Mesenchymal stem cell (in vitro differentiated cells and primary cell): ENCODE results near the gene BRSK1.
A peak's percentile ranks its signal among the peaks of the same experiment; 100 is the strongest.
"Not testable (repeated sequence)": the region's sequence is repeated elsewhere in the genome, so short reads cannot be mapped to it uniquely, and the experiment has no call there.

ENCODE experiments used
- DNase-seq: peaks from one replicate; pipeline ENCODE4 v3.0.0-alpha.2; 2013
- H2AFZ ChIP-seq: one replicate; pipeline ENCODE4 v1.6.1; 2013; ENCODE audit warnings: low read depth, mild to moderate bottlenecking, control low read depth, inconsistent platforms, low read length, moderate library complexity
- H2AK5ac ChIP-seq: 2 replicates; pipeline ENCODE4 v1.6.1; 2013; ENCODE audit warnings: low read length, moderate library complexity, mild to moderate bottlenecking, inconsistent platforms; ENCODE audit not compliant: severe bottlenecking
- H2BK120ac ChIP-seq: one replicate; pipeline ENCODE4 v1.6.1; 2013; ENCODE audit warnings: low read depth, mild to moderate bottlenecking, inconsistent platforms, low read length, moderate library complexity
- H2BK12ac ChIP-seq, 2 experiments: one replicate each; pipeline ENCODE4 v1.6.1; 2013; ENCODE audit warnings: inconsistent platforms in 2 of 2, low read length in 2 of 2, mild to moderate bottlenecking in 2 of 2, moderate library complexity in 2 of 2, control low read depth in 1 of 2
- H2BK15ac ChIP-seq: one replicate; pipeline ENCODE4 v1.6.1; 2013; ENCODE audit warnings: mild to moderate bottlenecking, low read depth, inconsistent platforms; ENCODE audit not compliant: poor library complexity, severe bottlenecking
- H2BK5ac ChIP-seq: 2 replicates; pipeline ENCODE4 v1.6.1; 2013; ENCODE audit warnings: low read depth, mild to moderate bottlenecking, low read length, control low read depth, inconsistent platforms; ENCODE audit not compliant: poor library complexity, severe bottlenecking
- H3K14ac ChIP-seq, 2 experiments: one replicate each; pipeline ENCODE4 v1.6.1; 2013; ENCODE audit warnings: inconsistent platforms in 2 of 2, low read length in 2 of 2, control low read depth in 1 of 2, mild to moderate bottlenecking in 1 of 2, moderate library complexity in 1 of 2
- H3K18ac ChIP-seq, 2 experiments: one replicate each; pipeline ENCODE4 v1.6.1; 2013; ENCODE audit warnings: inconsistent platforms in 2 of 2, low read length in 2 of 2, control low read depth in 1 of 2, low read depth in 1 of 2, mild to moderate bottlenecking in 1 of 2
- H3K23ac ChIP-seq, 2 experiments: one replicate each; pipeline ENCODE4 v1.6.1; 2013; ENCODE audit warnings: inconsistent platforms in 2 of 2, low read length in 2 of 2, mild to moderate bottlenecking in 2 of 2, moderate library complexity in 2 of 2, control low read depth in 1 of 2
- H3K27ac ChIP-seq: 2 replicates; pipeline ENCODE4 v1.5.1; 2013; ENCODE audit warnings: mild to moderate bottlenecking, moderate library complexity, low read length, control low read depth, inconsistent platforms; ENCODE audit not compliant: poor library complexity, severe bottlenecking
- H3K27me3 ChIP-seq, 2 experiments: 2 replicates each; pipeline versions ENCODE4 v1.6.1 to v1.7.0; 2013; ENCODE audit warnings: low read length in 2 of 2, mild to moderate bottlenecking in 2 of 2, moderate library complexity in 2 of 2, control low read depth in 1 of 2, inconsistent platforms in 1 of 2; ENCODE audit not compliant: control insufficient read depth in 1 of 2, insufficient read depth in 1 of 2
- H3K36me3 ChIP-seq, 2 experiments: 2 replicates each; pipeline versions ENCODE4 v1.6.1 to v1.7.0; 2013; ENCODE audit warnings: low read length in 2 of 2, control low read depth in 1 of 2, inconsistent platforms in 1 of 2, low read depth in 1 of 2, mild to moderate bottlenecking in 1 of 2; ENCODE audit not compliant: insufficient read depth in 2 of 2, control insufficient read depth in 1 of 2
- H3K4ac ChIP-seq, 2 experiments: one replicate each; pipeline ENCODE4 v1.6.1; 2013; ENCODE audit warnings: inconsistent platforms in 2 of 2, low read length in 2 of 2, mild to moderate bottlenecking in 2 of 2, moderate library complexity in 2 of 2, control low read depth in 1 of 2, low read depth in 1 of 2
- H3K4me1 ChIP-seq: 2 replicates; pipeline ENCODE4 v1.6.1; 2013; ENCODE audit warnings: low read depth, low read length, control low read depth; ENCODE audit not compliant: control insufficient read depth, insufficient read depth
- H3K4me2 ChIP-seq: 2 replicates; pipeline ENCODE4 v1.6.1; 2013; ENCODE audit warnings: low read length, mild to moderate bottlenecking, inconsistent platforms; ENCODE audit not compliant: poor library complexity, severe bottlenecking
- H3K4me3 ChIP-seq, 2 experiments: 2 replicates each; pipeline versions ENCODE4 v1.5.1 to v1.7.0; 2013; ENCODE audit warnings: low read length in 2 of 2, mild to moderate bottlenecking in 2 of 2, control low read depth in 1 of 2, low read depth in 1 of 2; ENCODE audit not compliant: insufficient read depth in 1 of 2
- H3K79me1 ChIP-seq: replicated peaks from 2 replicates; pipeline ENCODE4 v1.6.1; 2013; ENCODE audit warnings: mild to moderate bottlenecking, control low read depth, low read length, inconsistent platforms; ENCODE audit not compliant: poor library complexity, severe bottlenecking
- H3K9ac ChIP-seq: 2 replicates; pipeline ENCODE4 v1.7.0; 2013; ENCODE audit warnings: mild to moderate bottlenecking, low read length, moderate library complexity
- H3K9me3 ChIP-seq: 2 replicates; pipeline ENCODE4 v1.7.0; 2013; ENCODE audit warnings: mild to moderate bottlenecking, low read length; ENCODE audit not compliant: control insufficient read depth
- H4K8ac ChIP-seq: one replicate; pipeline ENCODE4 v1.6.1; 2013; ENCODE audit warnings: inconsistent platforms, mild to moderate bottlenecking, low read length, moderate library complexity
- H4K91ac ChIP-seq: one replicate; pipeline ENCODE4 v1.6.1; 2013; ENCODE audit warnings: mild to moderate bottlenecking, low read length, inconsistent platforms
- WGBS: methylation state at CpG from one replicate; pipeline ENCODE4 v1.1.7; 2013; ENCODE audit warnings: mixed read lengths; 5-methylcytosine and 5-hydroxymethylcytosine counted together

Gene BRSK1

GRCh38 chr19:55329791-55330190 is 46.0 kb downstream of the BRSK1 start:
- not testable (repeated sequence) for H2BK12ac ChIP-seq, H3K9ac ChIP-seq, H3K79me1 ChIP-seq, H3K4me3 ChIP-seq, H2BK5ac ChIP-seq, H3K18ac ChIP-seq, H2BK120ac ChIP-seq, H3K27ac ChIP-seq, H3K36me3 ChIP-seq, H2AFZ ChIP-seq, H4K91ac ChIP-seq, H2AK5ac ChIP-seq, H3K4me2 ChIP-seq, H3K14ac ChIP-seq, H2BK15ac ChIP-seq, H3K4me1 ChIP-seq, H4K8ac ChIP-seq, DNase-seq, H3K23ac ChIP-seq, H3K4ac ChIP-seq, H3K27me3 ChIP-seq, H3K9me3 ChIP-seq
- WGBS, result 94% methylated on average over 4 of the region's 6 CpGs

DNA sequence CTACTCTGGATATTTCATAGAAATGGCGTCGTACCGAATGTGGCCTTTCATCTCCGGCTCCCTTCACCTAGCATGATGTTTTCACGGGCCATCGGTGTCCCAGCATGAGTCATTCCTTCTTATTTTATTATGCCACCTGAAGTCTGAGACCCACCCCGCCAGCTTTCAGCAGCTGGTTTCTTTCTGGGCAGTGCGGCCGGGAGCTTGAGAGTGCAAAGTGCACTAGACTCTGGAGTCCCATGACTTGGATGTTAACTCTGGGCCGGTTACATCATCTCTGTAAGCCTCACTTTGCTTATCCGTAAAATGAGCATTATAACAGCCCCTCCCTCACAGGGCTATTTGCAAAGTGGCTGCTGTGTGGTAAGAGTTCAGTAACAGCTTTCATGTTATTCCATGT is 50.1 kb downstream of the BRSK1 start:
- Histone ChIP-seq H3K4me3 (no peak overlapping the region), H3K36me3 (no peaks in the 10 kb centered on the region), H2BK15ac (no peak overlapping the region), H3K4me2 (no peak overlapping the region), H2AFZ (no peak overlapping the region), H3K4ac (no peak overlapping the region), H2AK5ac (no peak overlapping the region), H3K27me3 (peaks cover 0 to 13% of the 10 kb centered on the region in 2 experiments), H4K8ac (no peak overlapping the region), H3K9ac (no peak overlapping the region), H2BK120ac (no peak overlapping the region), H3K23ac (peak overlapping the region in 1 of 2 experiments; percentile 29), H3K4me1 (peaks cover 4% of the 10 kb centered on the region), H4K91ac (no peak overlapping the region), H2BK5ac (no peak overlapping the region), H2BK12ac (no peak overlapping the region), H3K9me3 (no peaks in the 10 kb centered on the region), H3K79me1 (no peaks in the 10 kb centered on the region), H3K18ac (no peak overlapping the region), H3K27ac (no peak overlapping the region), H3K14ac (no peak overlapping the region)
- WGBS, result 93% methylated on average over 11 of the region's 11 CpGs
- DNase-seq, result no peak

GRCh38 chr19:55336101-55336500 is 52.3 kb downstream of the BRSK1 start:
- Histone ChIP-seq H2BK12ac (no peak overlapping the region), H3K14ac (no peak overlapping the region), H3K9ac (no peak overlapping the region), H2AK5ac (no peak overlapping the region), H3K36me3 (no peaks in the 10 kb centered on the region), H3K4ac (no peak overlapping the region), H3K4me3 (no peak overlapping the region), H3K79me1 (peaks cover 8% of the 10 kb centered on the region), H3K27me3 (peaks cover 0 to 13% of the 10 kb centered on the region in 2 experiments), H3K4me2 (no peak overlapping the region), H2BK5ac (no peak overlapping the region), H4K8ac (no peak overlapping the region), H3K23ac (no peak overlapping the region), H2AFZ (no peak overlapping the region), H2BK15ac (no peak overlapping the region), H3K4me1 (peaks cover 13% of the 10 kb centered on the region), H3K27ac (no peak overlapping the region), H2BK120ac (no peak overlapping the region), H4K91ac (no peak overlapping the region), H3K18ac (no peak overlapping the region), H3K9me3 (no peaks in the 10 kb centered on the region)
- 78% methylated on average over 7 of the region's 7 CpGs for WGBS
- no peak for DNase-seq

DNA sequence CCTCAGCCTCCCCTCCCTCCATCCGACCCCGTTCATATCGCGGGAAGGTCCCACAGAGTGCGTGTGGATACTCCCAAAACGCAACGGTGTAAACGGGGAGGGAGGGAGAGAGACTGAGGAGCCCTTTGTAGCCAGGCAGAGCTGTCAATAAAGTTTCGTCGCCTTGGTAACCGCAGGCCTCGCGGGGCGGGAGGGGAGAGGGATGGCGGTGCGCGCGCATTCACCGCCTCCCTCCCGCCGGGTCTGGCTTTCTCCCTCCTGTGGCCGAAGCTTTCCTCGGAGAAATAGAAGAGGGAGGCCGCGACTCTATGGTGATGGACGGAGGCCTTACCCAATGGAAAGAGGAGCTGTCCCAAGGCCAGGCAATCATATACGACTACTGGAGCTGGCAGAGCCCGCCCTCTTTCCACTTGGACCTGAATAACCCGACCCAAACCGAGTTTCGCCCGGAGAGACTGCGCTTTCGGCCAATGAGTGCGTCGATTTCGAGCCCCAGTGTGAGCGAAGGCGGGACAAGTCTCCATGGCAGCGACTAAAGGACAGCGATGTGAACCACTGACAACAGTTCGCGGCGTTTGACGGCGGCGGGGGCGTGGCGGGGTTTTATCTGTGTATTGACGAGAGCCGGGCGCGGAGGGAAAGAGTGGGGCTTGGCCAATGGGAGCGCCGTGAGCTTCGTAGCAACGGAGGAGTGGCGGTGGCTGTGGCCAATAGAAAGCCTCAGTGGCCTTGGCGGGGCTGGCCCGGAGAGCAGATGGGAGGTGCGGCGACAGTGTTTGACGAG is 55.5 kb downstream of the BRSK1 start, which contains the start of gene KMT5C:
TSS of gene KMT5C (plus strand) at position 772 of the 784 bp plus-strand sequence. CDS start 2,061 bp downstream, outside the sequence.
- Histone ChIP-seq H2AFZ (peak within 1 kb of the TSS; percentile 75), H3K27ac (peak within 1 kb of the TSS; percentile 93), H3K18ac (peak within 1 kb of the TSS; percentile 70 to 97), H3K4ac (peak within 1 kb of the TSS; percentile 58 to 98), H3K79me1 (peaks cover 14% of the 10 kb centered on the region), H3K4me3 (peak within 1 kb of the TSS; percentile 69 to 93), H2BK12ac (peak within 1 kb of the TSS in 1 of 2 experiments; percentile 92), H4K91ac (peak within 1 kb of the TSS; percentile 79), H2BK120ac (peak within 1 kb of the TSS; percentile 9), H3K27me3 (peaks cover 0 to 9% of the 10 kb centered on the region in 2 experiments), H3K23ac (peak within 1 kb of the TSS in 1 of 2 experiments; percentile 94), H4K8ac (peak within 1 kb of the TSS; percentile 88), H3K9ac (peak within 1 kb of the TSS; percentile 94), H3K9me3 (no peaks in the 10 kb centered on the region), H3K4me1 (peaks cover 34% of the 10 kb centered on the region), H2BK5ac (peak within 1 kb of the TSS; percentile 88), H3K14ac (peak within 1 kb of the TSS in 1 of 2 experiments; percentile 95), H2AK5ac (peak within 1 kb of the TSS; percentile 53), H3K36me3 (peaks cover 16 to 27% of the 10 kb centered on the region in 2 experiments), H2BK15ac (peak within 1 kb of the TSS; percentile 70), H3K4me2 (peak within 1 kb of the TSS; percentile 98)
- WGBS, result under 1% methylated on average over 56 of the region's 63 CpGs
- DNase-seq, result peak; percentile 100
